Urothelium cell line (cell line): ENCODE measurements around the gene SLC25A21.

ENCODE experiments used
- DNase-seq: peaks from one replicate; pipeline ENCODE4 v3.0.0; 2011; ENCODE audit warnings: low spot score, mixed read lengths
- FAIRE-seq: peaks from 2 replicates; lab custom pipeline; 2011; peaks lifted over from hg19 to GRCh38; lab: Jason Lieb, UNC

SLC25A21 gene

GRCh38 chr14:37051153-37051552 is 121.3 kb downstream of the SLC25A21 start:
- DNase-seq (no peak), FAIRE-seq (no peak)

GRCh38 chr14:37048666-37049071 is 123.7 kb downstream of the SLC25A21 start:
- DNase-seq (no peak), FAIRE-seq (no peak)

GRCh38 chr14:37047996-37048395 is 124.4 kb downstream of the SLC25A21 start:
- DNase-seq (no peak), FAIRE-seq (no peak)

- no peak for DNase-seq
- FAIRE-seq = no peak
Measured at GRCh38 chr14:37047226-37047625, 125.2 kb downstream of the SLC25A21 start.

GRCh38 chr14:37046815-37047214 is 125.6 kb downstream of the SLC25A21 start:
- FAIRE-seq (no peak), DNase-seq (no peak)

- FAIRE-seq (no peak), DNase-seq (no peak)
Measured at GRCh38 chr14:37045340-37046061, 126.9 kb downstream of the SLC25A21 start.

- no peak for DNase-seq
- FAIRE-seq = no peak
Measured at GRCh38 chr14:37037636-37038387, 134.6 kb downstream of the SLC25A21 start.

- FAIRE-seq = no peak
- peak; percentile 17 for DNase-seq
Measured at GRCh38 chr14:37036669-37037341, 135.6 kb downstream of the SLC25A21 start.

GRCh38 chr14:37035401-37035800 is 137.0 kb downstream of the SLC25A21 start:
- DNase-seq (no peak), FAIRE-seq (no peak)

- DNase-seq = peak; percentile 27
- no peak for FAIRE-seq
Measured at GRCh38 chr14:37034410-37035285, 137.8 kb downstream of the SLC25A21 start.

- DNase-seq (no peak), FAIRE-seq (no peak)
Measured at GRCh38 chr14:37032863-37033262, 139.5 kb downstream of the SLC25A21 start.

GRCh38 chr14:37027188-37027824 is 145.1 kb downstream of the SLC25A21 start:
- FAIRE-seq (no peak), DNase-seq (no peak)

GRCh38 chr14:37023875-37024565 is 148.4 kb downstream of the SLC25A21 start:
- DNase-seq = no peak
- no peak for FAIRE-seq

- FAIRE-seq (no peak), DNase-seq (no peak)
Measured at GRCh38 chr14:37021390-37021789, 151.0 kb downstream of the SLC25A21 start.

- no peak for DNase-seq
- no peak for FAIRE-seq
Measured at GRCh38 chr14:37019488-37019887, 152.9 kb downstream of the SLC25A21 start.

- FAIRE-seq = no peak
- DNase-seq = no peak
Measured at GRCh38 chr14:37018571-37019240, 153.7 kb downstream of the SLC25A21 start.

GRCh38 chr14:37013078-37013477 is 159.3 kb downstream of the SLC25A21 start:
- no peak for FAIRE-seq
- no peak for DNase-seq

- DNase-seq = no peak
Measured at GRCh38 chr14:36998686-36999085, 173.7 kb downstream of the SLC25A21 start.

GRCh38 chr14:36997843-36998242 is 174.6 kb downstream of the SLC25A21 start:
- FAIRE-seq = no peak
- DNase-seq = no peak

More at GRCh38 chr14:36998686-36999085, 173.7 kb downstream of the SLC25A21 start:
- no peak for FAIRE-seq
